Measurements from ENCODE around the gene PDIA2.
"Not testable (repeated sequence)": the region's sequence is repeated elsewhere in the genome, so short reads cannot be mapped to it uniquely, and the experiment has no call there.

Gene PDIA2

GRCh38 chr16:333406-334094 lies 50.6 kb downstream of the PDIA2 start:
- TF ChIP-seq, protein P1, sequence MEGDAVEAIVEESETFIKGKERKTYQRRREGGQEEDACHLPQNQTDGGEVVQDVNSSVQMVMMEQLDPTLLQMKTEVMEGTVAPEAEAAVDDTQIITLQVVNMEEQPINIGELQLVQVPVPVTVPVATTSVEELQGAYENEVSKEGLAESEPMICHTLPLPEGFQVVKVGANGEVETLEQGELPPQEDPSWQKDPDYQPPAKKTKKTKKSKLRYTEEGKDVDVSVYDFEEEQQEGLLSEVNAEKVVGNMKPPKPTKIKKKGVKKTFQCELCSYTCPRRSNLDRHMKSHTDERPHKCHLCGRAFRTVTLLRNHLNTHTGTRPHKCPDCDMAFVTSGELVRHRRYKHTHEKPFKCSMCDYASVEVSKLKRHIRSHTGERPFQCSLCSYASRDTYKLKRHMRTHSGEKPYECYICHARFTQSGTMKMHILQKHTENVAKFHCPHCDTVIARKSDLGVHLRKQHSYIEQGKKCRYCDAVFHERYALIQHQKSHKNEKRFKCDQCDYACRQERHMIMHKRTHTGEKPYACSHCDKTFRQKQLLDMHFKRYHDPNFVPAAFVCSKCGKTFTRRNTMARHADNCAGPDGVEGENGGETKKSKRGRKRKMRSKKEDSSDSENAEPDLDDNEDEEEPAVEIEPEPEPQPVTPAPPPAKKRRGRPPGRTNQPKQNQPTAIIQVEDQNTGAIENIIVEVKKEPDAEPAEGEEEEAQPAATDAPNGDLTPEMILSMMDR (conservative IDR thresholded peaks at IDR 0.05) = no peak
- TF ChIP-seq ZFX (IDR thresholded peaks at IDR 0.05) = no peak
- no peak overlapping the region for H3K27ac ChIP-seq

GRCh38 chr16:334164-334832 lies 51.3 kb downstream of the PDIA2 start:
- not testable (repeated sequence) for H3K27ac ChIP-seq

GRCh38 chr16:334861-335632 lies 52.1 kb downstream of the PDIA2 start:
- not testable (repeated sequence) for H3K27ac ChIP-seq

DNA sequence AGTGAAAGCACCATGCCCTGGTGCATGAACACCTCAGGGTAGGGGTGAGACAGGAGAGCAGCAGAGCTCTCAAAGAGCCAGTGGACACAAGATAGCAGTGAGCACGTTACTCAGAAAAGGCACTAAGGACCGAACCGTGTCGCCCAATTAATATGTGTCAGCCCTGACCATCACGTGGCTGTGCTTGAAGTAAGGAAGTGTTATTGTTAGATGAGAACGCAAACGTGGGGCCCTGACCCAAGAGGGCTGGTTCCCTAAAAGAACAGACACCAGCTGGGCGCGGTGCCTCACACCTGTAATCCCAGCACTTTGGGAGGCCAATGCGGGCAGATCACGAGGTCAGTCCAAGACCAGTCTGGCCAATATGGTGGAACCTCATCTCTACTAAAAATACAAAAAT lies 53.3 kb downstream of the PDIA2 start:
- no peak overlapping the region for H3K27ac ChIP-seq
- TF ChIP-seq ZFX (IDR thresholded peaks at IDR 0.05) = no peak
- TF ChIP-seq, protein P1 (conservative IDR thresholded peaks at IDR 0.05) = no peak
